ENCODE data around the gene ENO4. TPM values are rescaled to one million over a fixed set of nuclear protein-coding genes. Genes with fewer than 3 reads are reported as not detected.

The ENO4 gene
- total RNA-seq, 1 donor from 2014 or later: 0.07 TPM

GRCh38 chr10:116848032-116848943, 1.0 kb upstream of the ENO4 start:
- peak overlapping the region; percentile 86 for H3K4me3 Mint-ChIP-seq
- DNase-seq (peak; percentile 24), ATAC-seq (ENCODE audit: low read depth) (peak; percentile 79)
- H3K27ac Mint-ChIP-seq: peak overlapping the region; percentile 90
- intact Hi-C loops (cut with micrococcal nuclease): loop anchor here (1.0 to 10.0 kb wide), 6 partner anchors 10 to 1494 kb away; partner anchors contain the start of genes FAM204A, PDZD8 and RAB11FIP2
- H3K36me3 Mint-ChIP-seq (ENCODE audit: low read depth): no peaks in the 10 kb centered on the region
- ChIA-PET CTCF (interaction anchor here (0.5 to 1.7 kb wide), 2 partner anchors 45 to 327 kb away, joined by 3 to 7 read pairs; no protein-coding TSS in a partner anchor), POLR2A (interaction anchor here (0.6 kb wide), 1 partner anchor 522 kb away, joined by 4 read pairs; no protein-coding TSS in a partner anchor)
- TF ChIP-seq, protein P1, sequence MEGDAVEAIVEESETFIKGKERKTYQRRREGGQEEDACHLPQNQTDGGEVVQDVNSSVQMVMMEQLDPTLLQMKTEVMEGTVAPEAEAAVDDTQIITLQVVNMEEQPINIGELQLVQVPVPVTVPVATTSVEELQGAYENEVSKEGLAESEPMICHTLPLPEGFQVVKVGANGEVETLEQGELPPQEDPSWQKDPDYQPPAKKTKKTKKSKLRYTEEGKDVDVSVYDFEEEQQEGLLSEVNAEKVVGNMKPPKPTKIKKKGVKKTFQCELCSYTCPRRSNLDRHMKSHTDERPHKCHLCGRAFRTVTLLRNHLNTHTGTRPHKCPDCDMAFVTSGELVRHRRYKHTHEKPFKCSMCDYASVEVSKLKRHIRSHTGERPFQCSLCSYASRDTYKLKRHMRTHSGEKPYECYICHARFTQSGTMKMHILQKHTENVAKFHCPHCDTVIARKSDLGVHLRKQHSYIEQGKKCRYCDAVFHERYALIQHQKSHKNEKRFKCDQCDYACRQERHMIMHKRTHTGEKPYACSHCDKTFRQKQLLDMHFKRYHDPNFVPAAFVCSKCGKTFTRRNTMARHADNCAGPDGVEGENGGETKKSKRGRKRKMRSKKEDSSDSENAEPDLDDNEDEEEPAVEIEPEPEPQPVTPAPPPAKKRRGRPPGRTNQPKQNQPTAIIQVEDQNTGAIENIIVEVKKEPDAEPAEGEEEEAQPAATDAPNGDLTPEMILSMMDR (IDR thresholded peaks at IDR 0.05): no peak
- H3K27me3 Mint-ChIP-seq: peaks cover 13% of the 10 kb centered on the region
- H3K9me3 Mint-ChIP-seq: no peaks in the 10 kb centered on the region
- peaks cover 39% of the 10 kb centered on the region for H3K4me1 Mint-ChIP-seq

DNA sequence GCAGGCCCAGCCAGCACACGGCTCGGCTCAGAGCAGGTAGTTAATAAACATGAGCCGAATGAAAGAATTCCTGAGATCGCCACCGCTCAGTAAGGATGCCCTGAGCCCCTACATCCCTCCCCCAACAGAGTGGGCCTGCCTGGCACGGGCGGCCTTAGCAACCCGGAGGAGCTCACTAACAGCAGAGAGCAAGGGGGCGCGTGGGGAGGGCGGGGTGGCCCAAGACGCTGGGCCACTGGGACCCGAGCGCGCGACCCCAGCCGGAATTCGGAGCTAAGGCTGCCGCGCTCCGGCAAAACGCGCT, 403 bp upstream of the ENO4 start:
- H3K27me3 Mint-ChIP-seq: peaks cover 13% of the 10 kb centered on the region
- peak overlapping the region; percentile 90 for H3K27ac Mint-ChIP-seq
- peaks cover 39% of the 10 kb centered on the region for H3K4me1 Mint-ChIP-seq
- no peaks in the 10 kb centered on the region for H3K9me3 Mint-ChIP-seq
- CTCF ChIA-PET: interaction anchor here (0.5 to 1.7 kb wide), 3 partner anchors 45 to 326 kb away, joined by 3 to 7 read pairs (median 3); no protein-coding TSS in a partner anchor
- no peaks in the 10 kb centered on the region for H3K36me3 Mint-ChIP-seq (ENCODE audit: low read depth)
- ATAC-seq (ENCODE audit: low read depth) (no peak), DNase-seq (no peak)
- POLR2A ChIA-PET: interaction anchor here (0.6 kb wide), 1 partner anchor 522 kb away, joined by 4 read pairs; no protein-coding TSS in a partner anchor
- peak overlapping the region; percentile 86 for H3K4me3 Mint-ChIP-seq
- TF ChIP-seq, protein P1 (IDR thresholded peaks at IDR 0.05): no peak
- intact Hi-C loops (cut with micrococcal nuclease): loop anchor here (1.0 to 10.0 kb wide), 6 partner anchors 11 to 1493 kb away; partner anchors contain the start of genes FAM204A, PDZD8 and RAB11FIP2

- Mint-ChIP-seq H3K4me1 (peaks cover 39% of the 10 kb centered on the region), H3K9me3 (no peaks in the 10 kb centered on the region), H3K36me3 (ENCODE audit: low read depth) (no peaks in the 10 kb centered on the region), H3K4me3 (peak overlapping the region; percentile 86), H3K27ac (peak overlapping the region; percentile 81), H3K27me3 (peaks cover 13% of the 10 kb centered on the region)
- TF ChIP-seq, protein P1 (IDR thresholded peaks at IDR 0.05): no peak
- CTCF ChIA-PET: interaction anchor here (1.2 to 1.7 kb wide), 2 partner anchors 62 to 325 kb away, joined by 3 to 7 read pairs; no protein-coding TSS in a partner anchor
- intact Hi-C loops (cut with micrococcal nuclease): no loop called here
- POLR2A ChIA-PET: no interaction called here
- ATAC-seq (ENCODE audit: low read depth): no peak
- no peak for DNase-seq
Measured at GRCh38 chr10:116850058-116850611, 836 bp downstream of the ENO4 start.

DNA sequence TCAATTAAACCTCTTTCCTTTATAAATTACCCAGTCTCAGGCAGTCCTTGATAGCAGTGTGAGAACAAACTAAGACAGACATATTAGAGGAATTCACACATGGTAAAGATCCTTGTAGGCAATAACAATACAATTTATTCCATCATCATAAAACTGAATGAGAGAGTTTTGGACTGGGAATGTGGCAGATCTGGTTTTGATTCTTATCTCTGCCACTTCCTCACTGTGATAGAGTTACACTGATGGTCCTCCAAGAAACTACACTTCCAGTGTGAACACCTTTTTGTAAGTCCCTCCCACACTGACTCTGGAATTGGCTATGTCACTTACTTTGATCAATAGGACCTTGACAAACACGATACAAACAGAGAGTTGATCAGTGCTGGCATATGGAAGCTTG, 2.9 kb downstream of the ENO4 start:
- intact Hi-C loops (cut with micrococcal nuclease): no loop called here
- peaks cover 5% of the 10 kb centered on the region for H3K9me3 Mint-ChIP-seq
- peaks cover 15% of the 10 kb centered on the region for H3K27me3 Mint-ChIP-seq
- H3K27ac Mint-ChIP-seq: no peak overlapping the region
- H3K4me1 Mint-ChIP-seq: peaks cover 25% of the 10 kb centered on the region
- CTCF ChIA-PET: no interaction called here
- ATAC-seq (ENCODE audit: low read depth): no peak
- no peaks in the 10 kb centered on the region for H3K36me3 Mint-ChIP-seq (ENCODE audit: low read depth)
- H3K4me3 Mint-ChIP-seq: no peak overlapping the region
- TF ChIP-seq, protein P1 (IDR thresholded peaks at IDR 0.05): no peak
- no peak for DNase-seq
- POLR2A ChIA-PET: no interaction called here

DNA sequence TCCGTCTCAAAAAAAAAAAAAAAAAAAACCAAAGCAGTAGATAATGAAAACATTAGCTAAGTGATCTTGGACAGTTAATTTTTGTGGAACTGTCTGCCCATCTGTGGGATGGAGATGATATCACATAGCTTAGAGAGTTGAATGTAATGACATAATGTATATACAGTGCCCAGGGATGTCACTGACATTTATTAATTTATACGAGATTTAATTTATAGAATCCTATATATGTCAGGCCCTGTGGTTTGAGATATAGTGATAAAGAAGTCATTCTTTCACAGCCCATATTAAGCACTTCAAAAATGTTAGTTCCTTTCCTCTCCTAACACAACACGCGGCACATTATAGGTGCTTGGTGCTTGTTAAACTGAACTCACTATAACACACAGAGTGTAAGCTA, 4.0 kb downstream of the ENO4 start:
- Mint-ChIP-seq H3K4me1 (peaks cover 15% of the 10 kb centered on the region), H3K27me3 (peaks cover 15% of the 10 kb centered on the region), H3K9me3 (peaks cover 11% of the 10 kb centered on the region), H3K27ac (no peak overlapping the region), H3K4me3 (no peak overlapping the region), H3K36me3 (ENCODE audit: low read depth) (no peaks in the 10 kb centered on the region)
- TF ChIP-seq, protein P1 (IDR thresholded peaks at IDR 0.05): no peak
- intact Hi-C loops (cut with micrococcal nuclease): no loop called here
- ChIA-PET POLR2A (no interaction called here), CTCF (no interaction called here)
- no peak for DNase-seq
- ATAC-seq (ENCODE audit: low read depth): no peak
